ENCODE measurements around the gene DMAC2.

- TF ChIP-seq CTCF (IDR thresholded peaks at IDR 0.05), result no peak
- no peak for TF ChIP-seq POLR2A (IDR thresholded peaks at IDR 0.05)
Measured at GRCh38 chr19:41408256-41408655, 31.5 kb downstream of the DMAC2 start.

Measured in lower leg skin (tissue), 3 donors.